SU-DHL-6 (cell line): ENCODE measurements around the gene SPATA31E1.
"Not testable (repeated sequence)": the region's sequence is repeated elsewhere in the genome, so short reads cannot be mapped to it uniquely, and the experiment has no call there.

Source experiments
- H2AFZ ChIP-seq: fragments of 200-600 bp; sonication (generic); 2 replicates; pipeline ENCODE4 v1.6.1; 2014; ENCODE audit warnings: low read depth, mild to moderate bottlenecking, moderate library complexity, mixed read lengths, antibody characterized with exemption, low read length; ENCODE audit not compliant: severe bottlenecking
- H3F3A ChIP-seq: fragments of 200-600 bp; shearing (Covaris generic); 2 replicates; pipeline ENCODE4 v1.6.0; 2016; ENCODE audit warnings: antibody characterized with exemption, mild to moderate bottlenecking; ENCODE audit not compliant: insufficient read depth
- H3K27ac ChIP-seq: fragments of 200-600 bp; sonication (generic); 2 replicates; pipeline ENCODE4 v1.5.1; 2016; ENCODE audit warnings: low read depth, mild to moderate bottlenecking, low read length, moderate library complexity, mixed read lengths
- H3K27me3 ChIP-seq: fragments of 200-600 bp; sonication (generic), shearing (Covaris generic); 2 replicates; pipeline ENCODE4 v1.6.0; 2014; ENCODE audit warnings: mild to moderate bottlenecking, low read length
- H3K36me3 ChIP-seq: fragments of 200-600 bp; sonication (generic); 2 replicates; pipeline ENCODE4 v1.6.1; 2014; ENCODE audit warnings: mild to moderate bottlenecking, low read length, mixed read lengths
- H3K4me2 ChIP-seq: fragments of 300-600, 200-600 bp; shearing (Covaris generic), sonication (generic); 2 replicates; pipeline ENCODE4 v1.6.0; 2014; ENCODE audit warnings: low read length, low read depth, mild to moderate bottlenecking; ENCODE audit not compliant: poor library complexity, severe bottlenecking
- H3K4me3 ChIP-seq: fragments of 200-600 bp; sonication (generic); 2 replicates; pipeline ENCODE4 v1.5.1; 2014; ENCODE audit warnings: antibody characterized with exemption, low read length, mild to moderate bottlenecking, mixed read lengths; ENCODE audit not compliant: insufficient read depth, poor library complexity, severe bottlenecking
- H3K79me2 ChIP-seq: fragments of 200-600 bp; sonication (generic); 2 replicates; pipeline ENCODE4 v1.6.1; 2014; ENCODE audit warnings: mild to moderate bottlenecking, low read length, moderate library complexity; ENCODE audit not compliant: insufficient read depth
- H3K9ac ChIP-seq: fragments of 200-600 bp; sonication (generic); 2 replicates; pipeline ENCODE4 v1.7.0; 2014; ENCODE audit warnings: mild to moderate bottlenecking, low read length
- H3K9me2 ChIP-seq: fragments of 200-600 bp; sonication (generic); replicated peaks from 2 replicates; pipeline ENCODE4 v1.6.1; 2014; ENCODE audit warnings: low read length; ENCODE audit not compliant: insufficient read depth
- H3K9me3 ChIP-seq: fragments of 200-600 bp; sonication (generic); 2 replicates; pipeline ENCODE4 v1.6.1; 2014; ENCODE audit warnings: low read length, mixed read lengths; ENCODE audit not compliant: insufficient read depth
- H4K20me1 ChIP-seq: fragments of 200-600 bp; sonication (generic); 2 replicates; pipeline ENCODE4 v1.6.1; 2014; ENCODE audit warnings: low read depth, mild to moderate bottlenecking, antibody characterized with exemption, low read length, moderate library complexity, mixed read lengths

The SPATA31E1 gene

DNA sequence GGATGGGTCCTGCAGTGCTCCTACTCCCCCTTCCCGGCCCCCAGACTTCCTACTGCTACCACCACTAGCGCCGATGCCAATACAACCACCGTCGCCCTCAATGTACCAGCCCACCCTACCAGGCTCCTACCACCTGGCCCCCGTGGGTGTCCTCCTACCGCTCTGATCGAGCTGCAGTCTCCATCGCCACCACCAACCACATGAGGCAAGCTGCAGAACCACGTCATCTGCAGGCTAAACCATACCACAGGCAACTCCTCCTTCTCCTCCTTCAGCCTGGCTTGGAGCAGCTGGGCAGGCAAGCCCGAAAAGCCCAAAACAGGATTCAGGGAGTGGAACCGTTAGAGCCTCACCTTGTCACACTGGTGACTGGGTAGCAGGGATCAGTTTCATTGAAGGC lies 54.7 kb downstream of the SPATA31E1 start:
- H2AFZ ChIP-seq = not testable (repeated sequence)

DNA sequence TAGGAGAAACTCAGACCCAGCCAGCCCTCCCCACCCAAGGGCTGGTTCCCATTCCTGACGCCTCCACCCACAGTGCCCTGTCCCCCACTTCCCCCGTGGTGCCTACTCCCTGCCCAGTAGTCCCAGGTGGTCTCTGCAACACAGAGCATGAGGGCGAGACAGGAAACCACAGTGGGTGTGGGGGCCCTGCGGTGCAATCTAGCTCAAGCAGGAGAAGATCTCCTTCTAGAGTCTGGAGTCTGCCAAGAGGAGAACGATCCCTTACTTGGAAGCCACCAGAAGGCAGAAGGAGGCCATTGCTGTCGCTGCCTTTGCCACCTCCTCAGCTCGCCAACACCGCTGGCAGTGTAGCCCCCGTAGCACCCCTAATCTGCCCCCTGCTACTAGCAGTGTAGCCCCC lies 55.2 kb downstream of the SPATA31E1 start:
- not testable (repeated sequence) for H3F3A ChIP-seq, H3K9me3 ChIP-seq, H3K27me3 ChIP-seq, H3K9me2 ChIP-seq, H3K4me3 ChIP-seq, H3K36me3 ChIP-seq, H2AFZ ChIP-seq, H3K9ac ChIP-seq, H4K20me1 ChIP-seq, H3K4me2 ChIP-seq, H3K79me2 ChIP-seq, H3K27ac ChIP-seq

More for the DNA sequence above, 54.7 kb downstream of the SPATA31E1 start:
- not testable (repeated sequence) for H3K4me2 ChIP-seq, H4K20me1 ChIP-seq, H3K36me3 ChIP-seq, H3K27ac ChIP-seq, H3K9ac ChIP-seq, H3K9me2 ChIP-seq, H3K79me2 ChIP-seq, H3K9me3 ChIP-seq, H3K27me3 ChIP-seq, H3F3A ChIP-seq, H3K4me3 ChIP-seq

DNA sequence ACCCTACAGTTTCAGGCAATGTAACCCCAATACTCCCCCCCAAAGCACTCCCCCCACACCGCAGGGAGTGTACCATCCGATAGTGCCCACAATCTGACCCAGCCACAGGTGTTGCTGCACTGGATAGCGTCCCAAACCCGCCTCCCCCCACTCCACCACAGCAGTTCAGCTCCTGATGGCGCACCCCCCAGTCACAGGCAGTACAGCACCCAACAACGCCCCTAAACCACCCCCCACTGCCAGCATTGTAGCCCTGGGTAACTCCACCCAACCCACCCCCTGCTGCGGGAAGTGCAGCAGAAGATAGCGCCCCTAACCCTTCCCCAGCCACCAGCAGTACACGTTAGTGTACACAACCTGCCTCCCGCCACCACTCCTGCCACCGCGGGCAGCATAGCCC lies 55.7 kb downstream of the SPATA31E1 start:
- not testable (repeated sequence) for H4K20me1 ChIP-seq, H2AFZ ChIP-seq, H3K4me2 ChIP-seq, H3K9me3 ChIP-seq, H3F3A ChIP-seq, H3K27ac ChIP-seq, H3K27me3 ChIP-seq, H3K9me2 ChIP-seq, H3K4me3 ChIP-seq, H3K9ac ChIP-seq, H3K36me3 ChIP-seq, H3K79me2 ChIP-seq
